HG03460 (cell line): ENCODE results near the gene TNRC6A.
"Not testable (repeated sequence)": the region's sequence is repeated elsewhere in the genome, so short reads cannot be mapped to it uniquely, and the experiment has no call there.

Experiments used
- ATAC-seq: cut with Tn5 transposase; IDR thresholded peaks from one replicate; pipeline ENCODE4 v1.9.1; 2021; ENCODE audit not compliant: unreplicated experiment

Gene TNRC6A

DNA sequence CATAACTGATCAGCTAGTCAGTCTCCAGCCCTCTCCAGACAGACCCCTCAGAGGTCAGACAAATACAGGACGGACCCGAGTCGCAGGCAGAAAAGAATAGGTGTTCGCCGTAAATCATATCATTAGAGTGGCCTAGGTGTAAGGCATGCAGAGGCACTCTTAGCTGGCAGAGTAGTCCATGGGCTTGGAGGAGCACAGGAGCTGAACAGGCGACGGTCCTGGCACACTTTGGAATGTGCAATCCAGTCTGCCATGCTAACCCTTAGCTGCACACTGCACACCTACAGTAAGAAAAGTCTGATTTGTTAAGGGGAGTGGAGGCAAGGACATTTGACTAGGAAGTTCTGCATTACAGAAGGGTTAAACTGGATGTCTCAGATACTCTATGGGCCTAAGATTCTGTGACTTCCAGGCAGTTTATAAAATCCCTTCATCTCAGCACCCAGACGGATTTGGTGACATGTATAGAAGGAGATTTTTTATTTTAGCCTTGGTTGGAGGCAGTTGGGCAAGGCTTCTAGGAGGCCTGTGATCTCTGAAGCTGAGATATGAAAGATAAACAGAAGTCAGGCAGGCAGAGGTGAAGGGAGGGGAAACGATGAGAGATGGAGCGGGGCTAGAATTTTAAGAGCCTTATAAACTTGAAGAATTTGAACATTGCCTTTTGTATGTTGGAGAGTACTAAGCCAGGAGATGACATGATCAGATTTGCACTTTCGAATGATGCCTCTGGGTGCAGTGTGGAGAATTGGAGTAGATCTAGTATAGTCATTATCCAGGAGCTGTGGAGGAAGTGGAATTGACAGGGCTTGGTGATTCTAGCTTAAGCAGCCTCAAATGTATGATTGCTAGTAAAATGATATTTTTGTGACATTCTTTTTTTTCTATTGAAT is 81.7 kb downstream of the TNRC6A start:
- no peak for ATAC-seq

DNA sequence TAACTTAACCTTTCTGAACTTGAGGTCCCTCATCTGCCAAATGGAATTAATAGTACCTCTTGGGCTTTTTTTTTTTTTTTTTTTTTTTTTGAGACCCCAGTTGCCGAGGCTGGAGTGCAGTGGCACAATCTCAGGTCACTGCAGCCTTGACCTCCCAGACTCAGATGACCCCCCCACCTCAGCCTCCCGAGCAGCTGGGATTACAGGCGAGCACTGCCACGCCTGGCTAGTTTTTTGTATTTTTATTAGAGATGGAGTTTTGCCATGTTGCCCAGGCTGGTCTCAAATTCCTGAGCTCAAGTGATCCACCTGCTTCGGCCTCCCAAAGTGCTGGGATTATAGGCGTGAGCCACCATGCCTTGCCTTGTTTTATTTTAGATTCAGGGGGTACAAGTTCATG is 83.4 kb downstream of the TNRC6A start:
- not testable (repeated sequence) for ATAC-seq

DNA sequence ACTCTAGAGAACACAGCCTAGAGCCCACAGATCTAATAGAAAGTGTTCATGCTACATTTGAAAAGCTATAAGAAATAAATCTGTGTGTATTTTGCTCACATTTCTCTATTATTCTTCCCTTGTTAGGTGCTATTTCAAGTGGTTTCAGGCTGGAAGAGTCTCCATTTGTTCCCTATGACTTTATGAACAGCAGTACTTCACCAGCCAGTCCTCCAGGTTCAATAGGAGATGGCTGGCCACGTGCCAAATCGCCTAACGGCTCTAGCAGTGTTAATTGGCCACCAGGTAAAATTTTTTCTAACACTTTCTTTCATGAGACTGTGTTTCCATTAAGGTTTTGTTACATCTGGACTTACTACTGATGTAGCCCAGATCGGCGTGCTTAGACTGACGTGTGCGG is 85.6 kb downstream of the TNRC6A start:
- ATAC-seq: no peak

DNA sequence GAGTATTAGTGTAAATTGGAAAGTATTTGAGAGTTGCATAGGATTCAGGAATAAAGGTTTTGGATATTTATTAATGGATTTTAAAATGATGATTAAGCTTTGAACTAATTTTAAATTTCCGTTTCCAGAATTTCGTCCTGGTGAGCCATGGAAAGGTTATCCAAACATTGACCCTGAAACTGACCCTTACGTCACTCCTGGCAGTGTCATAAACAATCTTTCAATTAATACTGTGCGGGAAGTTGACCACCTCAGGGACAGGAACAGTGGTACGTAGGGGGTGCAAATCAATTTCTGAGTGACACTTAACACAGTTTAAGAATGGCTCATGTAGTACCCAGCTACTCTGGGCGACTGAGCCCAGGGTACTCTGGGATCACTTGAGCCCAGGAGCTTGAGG is 87.2 kb downstream of the TNRC6A start:
- no peak for ATAC-seq

DNA sequence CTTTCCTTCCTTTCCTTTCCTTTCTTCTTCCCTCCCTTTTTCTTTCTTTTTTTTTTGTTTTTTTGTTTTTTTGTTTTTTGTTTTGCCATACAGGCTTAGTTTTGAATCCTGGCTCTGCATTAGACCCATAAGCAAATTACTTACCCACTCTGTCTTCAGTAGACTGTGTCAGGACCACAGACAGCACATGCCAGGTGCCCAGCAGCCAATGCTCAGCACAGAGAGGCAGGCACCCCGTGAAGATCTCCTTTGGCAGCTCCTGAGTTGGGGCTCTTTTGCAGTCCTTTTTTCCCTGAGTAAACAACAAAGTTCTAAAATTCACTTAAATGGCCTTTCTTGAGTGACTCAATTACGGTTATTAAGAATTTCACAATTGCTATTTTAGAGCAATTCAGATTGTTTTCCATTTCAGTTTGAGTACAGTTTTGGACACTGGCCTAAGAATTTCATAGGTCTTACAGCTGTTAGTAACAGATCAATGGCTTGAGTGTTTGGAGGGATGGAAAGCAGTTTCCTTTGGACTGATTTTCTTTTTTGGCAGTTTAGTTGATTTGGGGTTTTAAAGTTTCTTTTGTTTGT is 90.1 kb downstream of the TNRC6A start:
- ATAC-seq: no peak

DNA sequence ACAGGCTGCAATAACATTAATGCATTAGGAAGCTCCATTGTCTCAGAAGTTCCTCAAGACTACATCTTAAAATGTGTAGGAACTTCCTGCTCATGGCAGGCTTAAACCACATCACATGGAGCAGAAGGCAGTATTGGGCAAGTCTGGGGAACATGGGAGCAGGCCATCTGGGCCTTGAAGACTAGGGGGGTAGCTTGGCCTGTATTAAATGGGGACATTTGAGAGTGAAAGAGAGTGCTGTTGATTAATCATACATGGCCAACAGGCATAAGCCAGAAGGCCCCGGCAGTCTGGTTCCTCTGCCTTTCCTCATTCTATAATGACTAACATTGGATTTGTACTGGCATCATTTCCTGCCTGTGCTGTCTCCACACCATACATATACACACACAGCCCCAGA is 91.1 kb downstream of the TNRC6A start:
- no peak for ATAC-seq

DNA sequence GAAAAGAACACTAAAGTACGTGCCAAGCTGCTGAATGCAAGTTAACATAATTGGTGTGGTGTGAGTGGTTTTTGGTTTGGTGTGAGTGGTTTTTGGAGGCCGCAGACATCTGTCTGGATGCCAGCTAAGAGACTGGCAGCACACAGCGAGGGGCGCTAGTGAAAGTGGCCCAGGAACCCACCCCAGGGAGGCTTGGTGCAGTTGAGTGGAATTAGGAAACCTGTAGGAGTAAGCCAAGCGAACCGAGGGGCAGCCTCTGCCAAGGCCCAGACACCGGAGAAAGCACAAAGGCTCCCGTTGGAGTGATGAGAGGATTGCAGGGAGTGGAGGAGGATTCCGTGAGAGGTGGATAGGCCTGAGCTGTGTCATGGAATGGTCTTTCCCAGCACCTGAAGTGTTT is 91.7 kb downstream of the TNRC6A start:
- no peak for ATAC-seq

DNA sequence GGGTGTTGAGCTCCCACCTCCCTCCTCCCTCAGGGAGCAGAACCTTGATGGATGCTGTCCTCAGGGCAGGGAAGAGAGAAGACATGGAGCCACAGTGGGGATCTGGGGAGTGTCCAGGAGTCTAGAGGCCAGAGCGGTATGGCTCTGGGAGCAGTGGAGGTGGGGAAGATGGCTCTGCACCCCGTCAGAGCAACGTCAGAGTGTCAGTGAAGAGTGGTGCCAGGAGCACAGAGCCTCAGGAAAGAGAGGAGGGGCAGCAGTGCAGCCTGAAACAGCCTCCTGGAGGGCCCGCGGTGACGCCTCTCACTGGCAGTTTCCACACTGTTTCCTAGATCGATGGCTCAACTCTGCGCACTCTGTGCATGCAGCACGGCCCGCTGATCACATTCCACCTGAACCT is 93.1 kb downstream of the TNRC6A start:
- no peak for ATAC-seq

DNA sequence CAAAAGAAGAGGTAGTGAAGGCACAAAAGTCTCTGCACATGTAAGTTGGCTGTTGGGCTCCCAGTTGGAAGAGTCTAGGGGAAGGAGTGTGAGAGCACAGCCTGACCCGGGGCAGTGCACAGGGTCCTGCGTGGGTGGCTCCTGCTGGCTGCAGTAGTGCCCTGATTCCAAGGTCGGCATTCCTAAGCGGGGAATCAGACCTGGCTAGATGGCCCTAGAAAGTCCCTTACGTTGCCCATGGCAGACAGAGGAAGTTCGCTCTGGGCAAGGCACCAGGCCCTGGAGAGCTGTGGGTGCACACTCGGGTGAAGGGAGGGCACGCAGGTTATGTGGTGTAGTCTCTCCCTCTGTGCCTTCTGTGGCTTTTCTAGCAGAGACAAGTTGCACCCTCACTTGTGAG is 93.5 kb downstream of the TNRC6A start:
- no peak for ATAC-seq

DNA sequence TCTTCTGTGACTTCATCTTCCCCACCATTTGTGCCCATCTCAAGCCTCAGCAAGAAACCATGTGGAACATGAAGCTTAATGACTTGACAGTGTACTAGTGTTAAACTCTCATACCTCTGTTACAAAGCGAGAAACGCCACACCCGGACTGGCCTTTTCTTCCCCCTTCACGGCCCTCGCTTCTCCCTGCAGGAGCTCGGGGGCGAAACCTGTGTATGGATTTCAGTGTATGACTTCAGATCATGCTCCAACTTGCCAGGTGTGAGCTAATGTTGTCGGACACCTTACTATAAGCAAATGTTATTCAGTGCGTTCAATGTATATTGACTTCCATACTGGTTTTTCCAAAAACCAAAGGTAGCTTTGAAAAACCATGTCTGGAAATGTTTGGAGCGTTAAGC is 96.2 kb downstream of the TNRC6A start:
- no peak for ATAC-seq

DNA sequence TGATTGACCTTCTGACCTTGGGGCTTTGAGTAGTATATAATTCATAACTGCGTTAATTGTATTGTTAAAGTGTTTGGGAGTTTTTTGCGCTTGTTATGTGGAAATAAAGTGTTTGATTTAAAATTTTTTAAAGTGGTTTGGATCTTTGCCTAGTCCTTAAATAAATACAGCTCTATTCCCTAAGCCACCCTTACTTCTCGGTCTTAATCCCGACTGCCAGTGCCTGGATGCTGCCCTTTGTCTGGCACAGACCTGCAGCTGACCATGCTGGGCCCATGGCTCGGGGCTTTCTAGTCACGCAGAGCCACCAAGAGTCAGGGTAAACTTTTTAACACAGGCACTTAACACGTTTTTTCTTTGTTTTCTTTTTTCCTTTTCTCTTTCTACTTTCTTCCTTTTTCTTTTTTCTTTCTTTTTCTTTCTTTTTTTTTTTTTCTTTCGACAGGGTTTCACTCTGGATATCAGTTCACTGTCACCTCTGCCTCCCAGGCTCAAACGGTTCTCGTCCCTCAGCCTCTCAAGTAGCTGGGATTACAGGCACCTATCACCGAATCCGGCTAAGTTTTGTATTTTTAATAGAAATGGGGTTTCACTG is 96.7 kb downstream of the TNRC6A start:
- ATAC-seq: no peak

DNA sequence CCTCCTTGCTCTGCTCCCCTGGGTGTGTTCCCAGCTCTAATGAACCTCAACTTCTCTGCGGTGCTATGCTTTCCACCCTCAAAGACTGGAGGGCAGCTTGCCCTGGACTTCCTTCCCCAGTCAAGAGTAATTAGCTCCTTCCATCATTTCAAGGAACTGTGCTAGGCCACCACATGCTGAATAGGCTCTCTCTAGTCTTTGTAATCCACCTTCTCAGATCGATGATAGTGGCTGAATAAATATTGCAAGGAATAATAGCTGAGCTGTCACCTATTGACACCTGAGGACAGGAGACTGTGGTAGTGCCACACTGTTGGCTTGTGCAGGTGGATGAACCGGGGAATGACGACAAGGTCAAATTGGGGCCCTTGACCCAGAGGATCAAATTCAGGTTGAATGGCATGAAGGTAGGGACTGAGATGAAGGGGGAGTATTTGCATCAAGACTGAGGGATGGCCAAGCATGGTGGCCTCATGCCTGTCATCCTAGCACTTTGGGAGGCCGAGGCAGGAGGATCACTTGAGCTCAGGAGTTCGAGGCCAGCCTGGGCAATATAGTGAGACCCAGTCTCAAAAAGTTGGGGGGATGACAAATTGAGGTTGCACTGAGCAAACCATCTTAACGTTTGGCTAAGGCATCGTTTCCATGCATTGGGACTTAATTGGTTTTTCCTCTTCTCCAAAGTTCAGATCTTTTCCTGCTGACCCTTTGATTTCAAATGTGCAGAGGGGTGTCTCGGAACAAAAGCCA is 97.5 kb downstream of the TNRC6A start:
- ATAC-seq: no peak

DNA sequence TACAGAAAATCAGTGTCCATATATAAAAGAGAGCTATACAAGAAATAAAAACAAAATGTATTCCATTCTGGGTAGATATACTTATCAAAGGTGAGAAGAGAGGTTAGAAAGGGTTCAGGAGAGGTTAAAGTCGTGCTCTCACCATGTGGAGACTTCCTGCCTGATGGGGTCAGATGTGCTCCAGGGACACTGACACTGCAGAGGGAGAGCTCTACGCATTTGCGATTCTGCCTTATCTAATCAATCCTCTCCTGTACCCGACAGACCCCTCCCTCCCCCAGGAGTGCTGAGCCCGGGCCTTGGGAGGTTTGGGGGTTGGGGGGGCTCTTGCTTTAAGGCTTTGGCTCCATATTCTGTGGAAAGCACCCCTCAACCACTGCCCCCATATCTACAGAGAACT is 99.7 kb downstream of the TNRC6A start:
- no peak for ATAC-seq

DNA sequence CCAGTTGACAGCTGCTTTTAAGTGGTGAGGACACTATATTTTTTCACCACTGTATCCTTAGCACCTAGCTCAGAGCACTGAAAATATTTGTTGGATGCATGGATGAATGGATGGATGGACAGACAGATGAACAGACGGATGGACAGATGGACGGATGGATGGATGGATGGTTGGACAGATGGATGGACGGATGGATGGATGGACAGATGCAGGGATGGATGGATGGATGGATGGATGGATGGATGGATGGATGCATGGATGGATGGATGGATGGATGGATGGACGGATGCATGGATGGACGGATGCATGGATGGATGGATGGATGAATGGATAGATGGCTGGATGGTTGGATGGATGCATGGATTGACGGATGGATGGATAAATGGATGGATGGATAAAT is 103.9 kb downstream of the TNRC6A start:
- no peak for ATAC-seq

DNA sequence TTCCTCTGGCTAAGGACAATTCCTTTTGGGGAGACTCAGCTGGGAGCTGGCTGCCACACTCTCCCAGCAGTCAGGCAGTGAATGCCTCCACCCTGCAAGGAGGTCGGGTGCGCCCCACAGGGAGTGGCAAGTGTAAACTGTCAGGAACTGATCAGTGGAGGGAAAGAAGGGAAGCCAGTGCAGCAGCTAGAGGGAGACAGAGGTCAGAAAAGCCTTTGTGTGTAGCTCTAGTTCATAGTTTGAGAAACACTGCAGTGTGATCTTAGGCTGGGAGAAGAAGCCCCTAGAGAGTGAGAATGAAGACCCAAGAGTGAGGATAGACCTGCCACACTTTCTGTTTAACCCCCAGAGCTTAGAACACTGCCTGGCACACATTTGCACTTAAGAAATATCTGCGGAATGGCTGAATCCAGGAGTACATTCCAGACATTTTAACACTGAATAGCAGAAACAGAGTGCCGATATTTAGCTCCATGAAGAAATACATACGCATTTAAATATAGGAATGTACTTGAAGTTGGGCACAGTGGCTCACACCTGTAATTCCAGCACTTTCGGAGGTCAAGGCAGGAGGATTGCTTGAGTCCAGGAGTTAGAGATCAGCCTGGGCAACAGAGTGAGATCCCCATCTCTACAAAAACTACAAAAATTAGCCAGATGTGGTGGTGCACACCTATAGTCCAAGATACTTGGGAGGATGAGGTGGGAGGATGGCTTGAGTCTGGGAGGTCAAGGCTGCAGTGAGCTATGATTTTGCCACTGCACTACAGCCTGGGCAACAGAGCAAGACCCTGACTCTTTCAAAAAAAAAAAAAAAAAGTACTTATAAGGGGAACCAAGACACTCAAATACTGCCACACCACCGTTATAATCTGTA is 105.2 kb downstream of the TNRC6A start:
- no peak for ATAC-seq

DNA sequence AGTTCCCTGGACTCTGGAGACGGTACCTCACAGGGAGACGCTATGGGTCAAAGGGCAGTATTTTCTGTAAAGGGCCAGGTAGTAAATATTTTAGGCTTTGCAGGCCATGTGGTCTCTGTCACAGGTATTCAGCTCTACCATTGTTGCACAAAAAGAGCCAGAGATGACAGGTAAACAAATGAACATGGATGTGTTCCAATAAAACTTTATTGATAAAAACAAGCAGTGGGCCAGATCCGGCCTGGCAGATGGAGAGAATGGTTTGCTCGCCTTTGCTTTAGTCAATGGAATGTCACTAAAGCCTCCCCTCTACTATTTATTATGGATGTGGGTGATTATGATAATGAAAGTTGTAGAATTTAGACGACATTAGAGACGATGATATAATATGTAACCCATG is 107.4 kb downstream of the TNRC6A start:
- no peak for ATAC-seq

DNA sequence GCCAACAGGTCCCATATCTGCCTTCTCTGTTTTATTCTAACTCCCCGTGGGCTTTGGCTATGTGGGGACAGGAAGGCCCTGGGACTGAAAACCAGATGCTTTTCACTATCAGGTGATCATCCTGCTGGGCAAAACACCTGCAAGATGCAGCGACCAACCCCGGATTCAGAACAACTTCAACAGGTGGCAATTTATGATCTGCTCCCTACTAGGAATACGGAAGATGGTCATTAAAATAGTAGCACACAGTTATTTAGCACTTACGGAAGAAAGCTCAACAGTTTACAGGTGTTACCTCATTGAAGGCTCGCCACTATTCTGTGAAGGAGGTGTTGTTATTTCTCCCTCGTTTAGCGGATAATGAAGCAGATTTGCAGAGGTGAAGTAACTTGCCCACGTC is 108.5 kb downstream of the TNRC6A start:
- no peak for ATAC-seq

DNA sequence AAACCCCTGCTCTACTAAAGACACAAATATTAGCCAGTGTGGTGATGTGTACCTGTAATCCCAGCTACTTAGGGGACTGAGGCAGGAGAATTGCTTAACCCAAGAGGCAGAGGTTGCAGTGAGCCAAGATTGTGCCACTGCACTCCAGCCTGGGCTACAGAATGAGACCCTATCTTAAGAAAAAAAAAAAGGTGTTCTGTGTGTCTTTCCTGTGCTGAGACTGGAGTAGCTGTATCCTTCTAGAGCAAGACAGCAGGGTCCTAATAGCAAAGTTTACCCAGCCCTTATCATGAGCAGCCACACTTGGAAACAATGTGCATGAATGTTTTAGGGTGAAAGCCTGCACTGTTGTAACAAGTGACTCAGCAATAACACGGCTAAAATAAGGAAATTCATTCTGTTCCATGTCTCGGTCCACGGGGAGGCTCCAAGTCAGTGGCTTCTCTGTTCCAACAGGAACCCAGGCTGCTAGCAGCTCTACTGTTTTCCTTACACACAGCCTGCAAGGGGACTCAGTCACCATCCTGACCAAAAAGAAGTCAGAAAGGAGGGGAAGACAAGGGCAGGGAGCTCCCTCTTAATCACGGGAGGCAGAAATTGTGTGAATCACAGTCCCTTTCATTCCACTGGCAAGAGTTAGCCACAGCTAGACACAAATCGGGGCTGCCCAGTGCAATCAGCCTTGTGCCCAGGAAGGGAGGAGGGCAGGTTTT is 109.3 kb downstream of the TNRC6A start:
- ATAC-seq: no peak

DNA sequence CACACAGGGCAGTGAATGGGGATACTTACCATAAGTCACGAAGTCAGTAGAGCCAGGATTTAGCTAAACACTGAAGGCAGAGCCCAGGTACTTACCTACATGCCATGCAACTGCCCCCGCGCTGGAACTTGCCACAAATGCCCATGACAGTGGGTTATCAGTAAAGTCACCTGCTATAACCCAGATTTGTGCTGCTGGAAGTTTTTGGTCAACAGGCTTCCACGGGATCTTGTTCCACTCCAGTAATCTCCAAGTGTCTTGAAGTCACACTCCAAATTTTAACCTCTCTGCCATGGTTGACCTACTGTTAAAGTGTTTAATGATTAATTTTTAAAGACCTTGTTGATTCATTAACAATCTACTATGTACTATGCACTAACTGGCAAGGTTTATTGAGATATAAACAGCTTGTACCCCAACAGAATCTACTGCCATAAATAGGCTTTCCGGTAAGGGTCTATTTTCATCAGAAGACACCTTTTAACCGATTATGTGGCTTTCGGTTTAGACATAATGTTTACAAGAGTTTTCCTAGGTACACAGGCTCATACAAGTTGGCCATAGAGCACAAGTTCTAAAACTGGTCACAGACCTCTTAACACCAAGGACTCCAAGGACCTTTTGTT is 110.0 kb downstream of the TNRC6A start:
- ATAC-seq: no peak

DNA sequence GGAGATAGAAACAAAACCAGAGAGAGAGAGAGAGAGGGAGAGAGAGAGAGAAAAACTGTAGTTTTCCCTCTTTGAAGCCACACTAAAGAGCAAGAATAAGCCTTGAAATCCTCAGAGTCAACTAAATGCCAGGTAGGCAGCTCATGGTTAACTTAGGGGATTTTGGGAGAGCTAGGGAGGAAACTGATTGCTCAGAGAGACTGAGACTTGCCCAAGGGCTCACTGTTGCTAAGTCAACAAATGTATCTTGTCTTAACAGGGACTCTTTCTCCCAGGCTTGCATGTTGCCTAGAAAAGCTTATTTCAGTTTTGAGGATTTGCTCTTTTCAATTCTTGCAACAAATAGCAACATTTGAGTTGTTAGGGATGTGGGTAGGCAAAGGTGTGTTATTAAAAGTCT is 111.8 kb downstream of the TNRC6A start:
- no peak for ATAC-seq
